LNCaP clone FGC (cell line): ENCODE measurements around the gene ACVR1B.
A peak's percentile ranks its signal among the peaks of the same experiment; 100 is the strongest.
"Not testable (repeated sequence)": the region's sequence is repeated elsewhere in the genome, so short reads cannot be mapped to it uniquely, and the experiment has no call there.

ENCODE experiments used
- DNase-seq: peaks from one replicate; pipeline ENCODE4 v3.0.0-alpha.2; 2011; ENCODE audit warnings: low read depth
- H3K4me3 ChIP-seq: 2 replicates; pipeline ENCODE4 v1.5.1; 2011; ENCODE audit warnings: mild to moderate bottlenecking, low read depth, low read length, control low read depth
- TF ChIP-seq, protein P1 (sequence below): IDR thresholded peaks from 2 replicates; pipeline ENCODE4 v1.5.1; 2012; ENCODE audit warnings: mild to moderate bottlenecking; ENCODE audit not compliant: control insufficient read depth, insufficient read depth; ENCODE audit errors: extremely low read depth

Gene ACVR1B

DNA sequence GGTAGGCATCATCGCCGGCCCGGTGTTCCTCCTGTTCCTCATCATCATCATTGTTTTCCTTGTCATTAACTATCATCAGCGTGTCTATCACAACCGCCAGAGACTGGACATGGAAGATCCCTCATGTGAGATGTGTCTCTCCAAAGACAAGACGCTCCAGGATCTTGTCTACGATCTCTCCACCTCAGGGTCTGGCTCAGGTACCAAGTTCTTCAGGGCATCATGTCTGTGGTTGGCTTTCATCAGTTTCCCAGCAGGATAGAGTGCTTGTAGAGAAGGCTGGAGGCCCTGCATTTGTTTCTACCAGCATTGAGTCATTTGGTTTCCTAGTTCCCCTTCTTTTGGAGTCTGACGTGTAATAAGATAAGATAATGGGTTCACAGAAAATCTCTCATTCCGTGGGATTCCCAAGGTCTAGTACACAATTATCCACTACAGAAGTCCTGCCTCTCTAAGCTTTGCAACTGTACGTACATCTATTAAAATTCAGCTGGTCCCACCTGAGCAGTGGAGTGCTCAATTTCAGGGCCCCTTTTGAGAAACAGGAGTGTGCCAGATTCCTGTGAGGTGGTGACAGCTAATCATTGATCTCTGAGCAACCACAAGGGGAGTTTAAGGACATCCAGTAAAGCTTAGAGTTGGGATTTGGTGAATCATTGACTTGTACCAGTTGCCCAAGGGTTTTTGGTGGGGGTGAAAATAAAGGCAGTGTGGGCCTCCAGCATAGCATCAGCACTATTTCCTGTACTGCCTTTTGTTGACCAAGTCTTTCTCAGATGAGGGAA lies 25.1 kb downstream of the ACVR1B start:
- H3K4me3 ChIP-seq = no peak overlapping the region
- TF ChIP-seq, protein P1, sequence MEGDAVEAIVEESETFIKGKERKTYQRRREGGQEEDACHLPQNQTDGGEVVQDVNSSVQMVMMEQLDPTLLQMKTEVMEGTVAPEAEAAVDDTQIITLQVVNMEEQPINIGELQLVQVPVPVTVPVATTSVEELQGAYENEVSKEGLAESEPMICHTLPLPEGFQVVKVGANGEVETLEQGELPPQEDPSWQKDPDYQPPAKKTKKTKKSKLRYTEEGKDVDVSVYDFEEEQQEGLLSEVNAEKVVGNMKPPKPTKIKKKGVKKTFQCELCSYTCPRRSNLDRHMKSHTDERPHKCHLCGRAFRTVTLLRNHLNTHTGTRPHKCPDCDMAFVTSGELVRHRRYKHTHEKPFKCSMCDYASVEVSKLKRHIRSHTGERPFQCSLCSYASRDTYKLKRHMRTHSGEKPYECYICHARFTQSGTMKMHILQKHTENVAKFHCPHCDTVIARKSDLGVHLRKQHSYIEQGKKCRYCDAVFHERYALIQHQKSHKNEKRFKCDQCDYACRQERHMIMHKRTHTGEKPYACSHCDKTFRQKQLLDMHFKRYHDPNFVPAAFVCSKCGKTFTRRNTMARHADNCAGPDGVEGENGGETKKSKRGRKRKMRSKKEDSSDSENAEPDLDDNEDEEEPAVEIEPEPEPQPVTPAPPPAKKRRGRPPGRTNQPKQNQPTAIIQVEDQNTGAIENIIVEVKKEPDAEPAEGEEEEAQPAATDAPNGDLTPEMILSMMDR = no peak
- DNase-seq = no peak

- DNase-seq = no peak
- TF ChIP-seq, protein P1 = no peak
- no peak overlapping the region for H3K4me3 ChIP-seq
Measured at GRCh38 chr12:51977320-51977753, 25.8 kb downstream of the ACVR1B start.

DNA sequence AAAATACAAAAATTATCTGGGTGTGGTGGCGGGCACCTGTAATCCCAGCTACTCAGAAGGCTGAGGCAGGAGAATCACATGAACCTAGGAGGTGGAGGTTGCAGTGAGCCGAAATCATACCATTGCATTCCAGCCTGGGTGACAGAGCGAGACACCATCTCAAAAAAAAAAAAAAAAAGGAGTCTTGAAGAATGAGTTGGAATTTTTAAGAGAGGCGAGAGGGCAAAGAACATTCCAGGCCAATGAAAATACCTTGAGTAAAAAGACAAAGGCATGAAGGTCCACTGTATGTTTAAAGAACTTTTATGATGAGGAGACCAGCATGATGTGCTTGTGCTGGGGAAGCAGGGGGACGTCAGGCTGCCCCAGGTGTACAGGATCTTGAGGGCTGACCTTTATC lies 27.8 kb downstream of the ACVR1B start:
- not testable (repeated sequence) for H3K4me3 ChIP-seq, DNase-seq

DNA sequence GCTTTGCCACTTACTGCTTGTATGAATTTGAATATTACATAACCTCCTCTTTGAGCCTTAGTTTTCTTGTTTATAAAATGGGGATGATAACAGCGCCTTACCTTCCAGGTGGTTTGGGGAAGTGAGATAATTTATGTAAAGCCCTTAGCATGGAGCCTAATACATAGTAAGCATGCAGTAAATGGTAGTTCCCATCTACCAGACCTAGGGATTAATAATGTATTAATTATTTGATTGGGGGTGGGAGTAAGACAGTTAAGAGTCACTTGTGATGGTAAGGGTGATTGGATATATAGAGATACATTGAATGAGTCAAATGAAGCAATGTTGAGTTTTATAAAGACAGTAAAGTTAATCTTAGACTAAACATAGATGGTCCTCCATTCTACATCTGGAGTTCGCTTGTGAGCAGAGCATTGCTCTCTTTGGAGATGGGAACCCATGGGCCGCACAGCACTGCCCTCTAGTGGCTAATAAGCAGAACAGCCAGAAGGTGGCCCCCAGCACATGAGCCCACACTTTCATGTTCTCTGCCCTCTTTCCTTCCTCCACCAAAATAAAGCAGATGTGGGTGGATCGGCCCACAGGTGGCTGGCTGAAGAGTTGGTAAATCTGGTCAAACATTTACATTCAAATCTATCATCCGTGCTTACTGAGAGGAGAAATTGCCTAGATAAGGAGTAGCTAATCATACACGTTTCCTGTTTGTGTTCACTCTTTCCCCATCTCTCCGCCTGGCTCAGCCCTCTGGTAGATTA lies 28.7 kb downstream of the ACVR1B start:
- TF ChIP-seq, protein P1 = peak; percentile 95
- H3K4me3 ChIP-seq = no peak overlapping the region
- DNase-seq = no peak

- TF ChIP-seq, protein P1 = no peak
- no peak for DNase-seq
- H3K4me3 ChIP-seq = no peak overlapping the region
Measured at GRCh38 chr12:51980809-51981127, 29.3 kb downstream of the ACVR1B start.

DNA sequence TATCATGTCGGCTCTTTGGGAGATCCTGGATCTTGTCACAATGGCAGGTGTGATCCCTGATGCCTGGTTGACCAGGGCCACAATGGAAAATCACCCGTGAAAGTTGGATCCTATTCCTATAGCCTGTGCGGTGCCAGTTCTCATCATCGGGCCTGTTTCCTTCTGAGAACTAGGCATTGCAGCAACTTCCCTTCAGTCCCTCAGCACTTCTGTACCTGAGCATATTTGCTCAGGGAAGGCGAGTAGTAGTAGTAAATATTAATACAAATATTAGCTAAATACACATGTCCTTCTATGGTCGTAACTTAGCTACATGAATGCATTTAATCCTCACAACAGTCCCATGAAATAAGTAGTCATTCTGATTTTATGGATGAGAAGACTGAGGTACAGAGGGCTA lies 33.2 kb downstream of the ACVR1B start:
- peak; percentile 96 for DNase-seq
- H3K4me3 ChIP-seq = no peak overlapping the region
- TF ChIP-seq, protein P1 = no peak

GRCh38 chr12:51985154-51985835 lies 33.8 kb downstream of the ACVR1B start:
- TF ChIP-seq, protein P1 = no peak
- no peak overlapping the region for H3K4me3 ChIP-seq
- peak; percentile 1 for DNase-seq
